OCI-LY1 (cell line): Measurements from ENCODE around the gene R3HDM1.
"Not testable (repeated sequence)": the region's sequence is repeated elsewhere in the genome, so short reads cannot be mapped to it uniquely, and the experiment has no call there.

Experiments
- H2AFZ ChIP-seq: fragments of 200-600 bp; sonication (generic), shearing (Covaris generic); 2 replicates; pipeline ENCODE4 v1.6.0; 2014; ENCODE audit warnings: antibody characterized with exemption, mild to moderate bottlenecking, low read length
- H3F3A ChIP-seq: fragments of 200-600 bp; sonication (generic), shearing (Covaris generic); 2 replicates; pipeline ENCODE4 v1.6.0; 2014; ENCODE audit warnings: mild to moderate bottlenecking, antibody characterized with exemption, low read length, moderate library complexity; ENCODE audit not compliant: insufficient read depth
- H3K27ac ChIP-seq: fragments of 200-600 bp; sonication (generic); 2 replicates; pipeline ENCODE4 v1.5.1; 2014; ENCODE audit warnings: low read length, mixed run types, mild to moderate bottlenecking, low read depth; ENCODE audit not compliant: poor library complexity, severe bottlenecking
- H3K27me3 ChIP-seq: fragments of 200-600 bp; sonication (generic); 2 replicates; pipeline ENCODE4 v1.6.0; 2014; ENCODE audit warnings: antibody characterized with exemption, mild to moderate bottlenecking, low read length, moderate library complexity; ENCODE audit not compliant: insufficient read depth
- H3K36me3 ChIP-seq: fragments of 200-600 bp; sonication (generic); 2 replicates; pipeline ENCODE4 v1.6.1; 2014; ENCODE audit warnings: mild to moderate bottlenecking, antibody characterized with exemption, low read length, moderate library complexity, mixed read lengths; ENCODE audit not compliant: insufficient read depth
- H3K4me1 ChIP-seq: fragments of 200-600 bp; sonication (generic); 2 replicates; pipeline ENCODE4 v1.5.1; 2014; ENCODE audit warnings: mild to moderate bottlenecking, low read length, moderate library complexity; ENCODE audit not compliant: insufficient read depth, severe bottlenecking
- H3K4me2 ChIP-seq: fragments of 200-600 bp; sonication (generic), shearing (Covaris generic); 2 replicates; pipeline ENCODE4 v1.6.1; 2014; ENCODE audit warnings: low read length
- H3K4me3 ChIP-seq: fragments of 200-600 bp; sonication (generic); 2 replicates; pipeline ENCODE4 v1.5.1; 2014; ENCODE audit warnings: low read length, low read depth, mild to moderate bottlenecking, mixed read lengths; ENCODE audit not compliant: poor library complexity, severe bottlenecking
- H3K79me2 ChIP-seq: fragments of 200-600 bp; shearing (Covaris generic); 2 replicates; pipeline ENCODE4 v1.6.1; 2016; ENCODE audit warnings: mixed run types, low read length, mixed read lengths; ENCODE audit not compliant: insufficient read depth
- H3K9ac ChIP-seq: fragments of 200-600 bp; sonication (generic), shearing (Covaris generic); 2 replicates; pipeline ENCODE4 v1.6.1; 2014; ENCODE audit warnings: mild to moderate bottlenecking, low read length, mixed read lengths
- H3K9me2 ChIP-seq: fragments of 200-600 bp; sonication (generic), shearing (Covaris generic); 2 replicates; pipeline ENCODE4 v1.6.1; 2014; ENCODE audit warnings: low read depth, mild to moderate bottlenecking, low read length, mixed read lengths
- H3K9me3 ChIP-seq: fragments of 200-600 bp; shearing (Covaris generic); 2 replicates; pipeline ENCODE4 v1.6.1; 2014; ENCODE audit warnings: low read length, mixed read lengths
- H4K20me1 ChIP-seq: fragments of 200-600 bp; sonication (generic), shearing (Covaris generic); 2 replicates; pipeline ENCODE4 v1.6.0; 2016; ENCODE audit warnings: mild to moderate bottlenecking, low read length; ENCODE audit not compliant: insufficient read depth
- EZH2 ChIP-seq: fragments of 200-600 bp; sonication (generic), shearing (Covaris generic); IDR thresholded peaks from 2 replicates; pipeline ENCODE4 v1.8.0; 2017; ENCODE audit warnings: borderline replicate concordance, mixed run types, mild to moderate bottlenecking, antibody characterized with exemption, low read length, moderate library complexity, mixed read lengths
- TF ChIP-seq, protein P1 (sequence below): fragments of 200-600 bp; sonication (generic), shearing (Covaris generic); IDR thresholded peaks from 2 replicates; pipeline ENCODE4 v1.5.1; 2017; ENCODE audit warnings: mild to moderate bottlenecking, antibody characterized with exemption, low read length, moderate library complexity, mixed read lengths

R3HDM1 gene

DNA sequence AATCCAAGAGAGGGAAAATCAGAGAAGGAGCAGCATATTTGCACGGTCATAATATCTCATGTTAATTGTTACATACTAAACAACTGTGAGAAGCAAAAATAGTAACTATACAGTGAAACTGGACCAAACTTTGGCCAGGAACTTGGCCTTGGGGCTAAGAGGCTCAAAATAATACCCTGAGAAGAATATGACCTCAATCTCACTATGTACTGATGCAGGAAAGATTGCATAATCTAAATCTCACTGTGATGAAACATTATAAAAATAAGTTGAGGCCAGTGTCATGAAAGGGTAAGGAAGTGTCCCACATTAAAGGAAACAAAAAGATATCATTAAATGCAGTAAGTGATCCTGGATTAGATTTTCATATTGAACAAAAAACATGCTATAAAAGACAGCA is 36.8 kb upstream of the R3HDM1 start:
- Histone ChIP-seq H3K4me1 (no peaks in the 10 kb centered on the region), H2AFZ (no peak overlapping the region), H3K9me3 (peaks cover 2% of the 10 kb centered on the region), H3K9ac (no peak overlapping the region), H3K79me2 (no peaks in the 10 kb centered on the region), H3K4me3 (no peak overlapping the region), H3K27ac (no peak overlapping the region), H3K27me3 (no peaks in the 10 kb centered on the region), H3K4me2 (no peak overlapping the region), H4K20me1 (no peaks in the 10 kb centered on the region), H3F3A (no peaks in the 10 kb centered on the region), H3K9me2 (no peaks in the 10 kb centered on the region), H3K36me3 (peaks cover 6% of the 10 kb centered on the region)
- TF ChIP-seq EZH2: no peak
- TF ChIP-seq, protein P1, sequence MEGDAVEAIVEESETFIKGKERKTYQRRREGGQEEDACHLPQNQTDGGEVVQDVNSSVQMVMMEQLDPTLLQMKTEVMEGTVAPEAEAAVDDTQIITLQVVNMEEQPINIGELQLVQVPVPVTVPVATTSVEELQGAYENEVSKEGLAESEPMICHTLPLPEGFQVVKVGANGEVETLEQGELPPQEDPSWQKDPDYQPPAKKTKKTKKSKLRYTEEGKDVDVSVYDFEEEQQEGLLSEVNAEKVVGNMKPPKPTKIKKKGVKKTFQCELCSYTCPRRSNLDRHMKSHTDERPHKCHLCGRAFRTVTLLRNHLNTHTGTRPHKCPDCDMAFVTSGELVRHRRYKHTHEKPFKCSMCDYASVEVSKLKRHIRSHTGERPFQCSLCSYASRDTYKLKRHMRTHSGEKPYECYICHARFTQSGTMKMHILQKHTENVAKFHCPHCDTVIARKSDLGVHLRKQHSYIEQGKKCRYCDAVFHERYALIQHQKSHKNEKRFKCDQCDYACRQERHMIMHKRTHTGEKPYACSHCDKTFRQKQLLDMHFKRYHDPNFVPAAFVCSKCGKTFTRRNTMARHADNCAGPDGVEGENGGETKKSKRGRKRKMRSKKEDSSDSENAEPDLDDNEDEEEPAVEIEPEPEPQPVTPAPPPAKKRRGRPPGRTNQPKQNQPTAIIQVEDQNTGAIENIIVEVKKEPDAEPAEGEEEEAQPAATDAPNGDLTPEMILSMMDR: no peak

DNA sequence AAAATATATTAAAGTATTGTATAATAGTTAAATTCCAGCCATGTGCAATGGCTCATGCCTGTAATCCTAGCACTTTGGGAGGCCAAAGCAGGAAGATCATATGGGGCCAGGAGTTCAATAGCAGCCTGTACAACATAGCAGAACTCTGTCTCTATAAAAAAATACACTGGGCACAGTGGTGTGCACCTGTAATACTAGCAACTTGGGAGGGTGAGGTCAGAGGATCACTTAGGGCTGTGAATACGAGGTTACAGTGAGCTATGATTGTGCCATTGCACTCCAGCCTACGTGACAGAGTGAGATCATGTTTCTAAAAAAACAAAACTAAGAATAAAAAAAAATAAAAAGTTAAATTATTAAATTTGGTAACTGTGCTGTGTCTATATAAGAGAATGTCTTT is 36.4 kb upstream of the R3HDM1 start:
- no peaks in the 10 kb centered on the region for H3K4me1 ChIP-seq
- no peak overlapping the region for H3K9ac ChIP-seq
- TF ChIP-seq, protein P1: no peak
- no peak for TF ChIP-seq EZH2
- H3K4me3 ChIP-seq: no peak overlapping the region
- H3K27ac ChIP-seq: no peak overlapping the region
- H3K9me3 ChIP-seq: no peaks in the 10 kb centered on the region; the same call in none of the 2 replicates
- H3K36me3 ChIP-seq: peaks cover 10% of the 10 kb centered on the region
- H3K27me3 ChIP-seq: no peaks in the 10 kb centered on the region
- H3F3A ChIP-seq: no peaks in the 10 kb centered on the region
- no peak overlapping the region for H3K4me2 ChIP-seq
- H3K79me2 ChIP-seq: no peaks in the 10 kb centered on the region
- no peaks in the 10 kb centered on the region for H3K9me2 ChIP-seq
- no peaks in the 10 kb centered on the region for H4K20me1 ChIP-seq
- no peak overlapping the region for H2AFZ ChIP-seq

DNA sequence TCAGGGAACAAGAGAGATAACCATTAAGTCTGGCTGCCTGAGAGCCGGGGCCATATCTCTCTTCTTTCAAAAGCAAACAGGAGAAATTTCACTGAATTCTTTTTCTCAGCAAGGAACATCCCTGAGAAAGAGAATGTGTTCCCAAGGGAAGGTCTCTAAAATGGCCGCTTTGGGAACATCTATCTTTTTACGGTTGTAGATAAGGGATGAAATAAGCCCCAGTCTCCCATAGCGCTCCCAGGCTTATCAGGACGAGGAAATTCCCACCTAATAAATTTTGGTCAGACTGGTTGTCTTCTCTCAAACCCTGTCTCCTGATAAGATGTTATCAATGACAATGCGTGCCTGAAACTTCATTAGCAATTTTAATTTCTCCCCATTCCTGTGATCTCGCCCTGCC is 32.7 kb upstream of the R3HDM1 start:
- H3K4me1 ChIP-seq, H3K27ac ChIP-seq, H3K9me2 ChIP-seq, H3F3A ChIP-seq, H2AFZ ChIP-seq, H3K4me2 ChIP-seq, H3K79me2 ChIP-seq, H4K20me1 ChIP-seq, H3K9me3 ChIP-seq, H3K9ac ChIP-seq, H3K27me3 ChIP-seq, H3K4me3 ChIP-seq: not testable (repeated sequence)
- peaks cover 46% of the 10 kb centered on the region for H3K36me3 ChIP-seq

DNA sequence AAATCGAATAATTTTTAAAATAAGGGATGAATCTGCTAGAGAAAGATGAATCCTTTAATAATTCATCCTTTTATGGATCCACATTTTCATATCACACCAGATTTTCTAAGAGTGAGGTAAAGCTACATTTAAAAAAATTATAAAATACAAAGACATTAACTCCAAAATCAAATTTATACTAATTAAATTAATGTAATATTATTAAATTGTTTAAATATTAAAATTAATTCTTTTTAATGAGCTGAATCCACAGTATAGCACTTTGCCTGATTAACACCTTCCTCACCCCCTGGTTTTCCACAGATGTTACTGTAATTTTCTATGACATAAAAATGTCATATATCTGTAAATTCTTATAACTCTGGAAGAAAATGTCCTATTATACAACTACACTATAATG is 26.5 kb upstream of the R3HDM1 start:
- Histone ChIP-seq H3F3A (no peaks in the 10 kb centered on the region), H3K36me3 (peaks cover 44% of the 10 kb centered on the region), H3K4me3 (no peak overlapping the region), H3K27ac (no peak overlapping the region), H3K27me3 (no peaks in the 10 kb centered on the region), H3K4me2 (no peak overlapping the region), H3K4me1 (no peaks in the 10 kb centered on the region), H3K9me3 (no peaks in the 10 kb centered on the region), H3K9me2 (no peaks in the 10 kb centered on the region), H3K9ac (no peak overlapping the region), H4K20me1 (no peaks in the 10 kb centered on the region), H3K79me2 (no peaks in the 10 kb centered on the region), H2AFZ (no peak overlapping the region)
- TF ChIP-seq EZH2: no peak
- TF ChIP-seq, protein P1: no peak
